GM13976 (cell line): Measurements from ENCODE around the gene ASCC1.
"Not testable (repeated sequence)": the region's sequence is repeated elsewhere in the genome, so short reads cannot be mapped to it uniquely, and the experiment has no call there.

Source experiments
- DNase-seq: peaks from one replicate; pipeline ENCODE4 v3.0.0; 2012; ENCODE audit warnings: low spot score
- in situ Hi-C: fragments of 300-500 bp; cut with MboI; formaldehyde crosslinking; loops from one replicate; pipeline ENCODE4 v1.12.0; 2022; ENCODE audit warnings: low sequenced_read_pairs, mixed read lengths, inconsistent platforms; ENCODE audit not compliant: unreplicated experiment
- TF ChIP-seq, protein P1 (sequence below): IDR thresholded peaks from 2 replicates; pipeline ENCODE4 v1.5.1; 2012; ENCODE audit warnings: borderline replicate concordance, mild to moderate bottlenecking; ENCODE audit not compliant: insufficient read depth; ENCODE audit errors: extremely low read depth, missing control alignments, control extremely low read depth

ASCC1 gene

DNA sequence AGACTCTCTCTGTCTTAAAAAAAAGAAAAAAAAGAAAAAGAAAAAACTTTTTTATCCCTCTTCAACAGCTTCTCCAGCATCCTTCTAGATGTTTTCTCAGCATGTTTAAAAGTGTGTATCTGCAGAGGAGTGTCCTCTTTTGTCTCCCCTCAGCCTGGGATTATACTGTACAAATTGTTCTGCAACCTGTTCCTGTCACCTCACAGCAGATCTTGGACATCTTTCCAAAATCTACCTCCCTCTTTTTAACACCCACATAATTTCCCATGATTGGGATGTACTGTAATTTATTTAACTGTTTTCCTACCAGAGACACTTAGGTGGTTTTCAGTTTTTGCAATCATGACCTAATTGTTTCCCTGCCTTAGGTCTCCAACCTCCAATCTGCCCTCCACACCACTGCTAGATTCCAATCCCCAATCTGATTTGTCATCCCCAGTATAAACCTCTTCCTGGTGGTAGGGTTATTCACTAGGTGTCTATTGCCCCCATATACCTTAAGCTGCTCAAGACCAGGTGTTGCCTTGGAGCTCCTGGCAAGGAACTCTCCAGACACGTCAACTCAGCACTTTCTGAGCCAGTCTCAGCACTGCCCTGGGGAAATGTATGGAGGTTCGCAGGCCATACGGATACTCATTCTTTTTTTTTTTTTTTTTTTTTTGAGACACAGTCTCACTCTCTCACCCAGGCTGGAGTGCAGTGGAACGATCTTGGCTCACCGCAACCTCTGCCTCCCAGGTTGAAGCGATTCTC, 40.1 kb upstream of the ASCC1 start:
- TF ChIP-seq, protein P1, sequence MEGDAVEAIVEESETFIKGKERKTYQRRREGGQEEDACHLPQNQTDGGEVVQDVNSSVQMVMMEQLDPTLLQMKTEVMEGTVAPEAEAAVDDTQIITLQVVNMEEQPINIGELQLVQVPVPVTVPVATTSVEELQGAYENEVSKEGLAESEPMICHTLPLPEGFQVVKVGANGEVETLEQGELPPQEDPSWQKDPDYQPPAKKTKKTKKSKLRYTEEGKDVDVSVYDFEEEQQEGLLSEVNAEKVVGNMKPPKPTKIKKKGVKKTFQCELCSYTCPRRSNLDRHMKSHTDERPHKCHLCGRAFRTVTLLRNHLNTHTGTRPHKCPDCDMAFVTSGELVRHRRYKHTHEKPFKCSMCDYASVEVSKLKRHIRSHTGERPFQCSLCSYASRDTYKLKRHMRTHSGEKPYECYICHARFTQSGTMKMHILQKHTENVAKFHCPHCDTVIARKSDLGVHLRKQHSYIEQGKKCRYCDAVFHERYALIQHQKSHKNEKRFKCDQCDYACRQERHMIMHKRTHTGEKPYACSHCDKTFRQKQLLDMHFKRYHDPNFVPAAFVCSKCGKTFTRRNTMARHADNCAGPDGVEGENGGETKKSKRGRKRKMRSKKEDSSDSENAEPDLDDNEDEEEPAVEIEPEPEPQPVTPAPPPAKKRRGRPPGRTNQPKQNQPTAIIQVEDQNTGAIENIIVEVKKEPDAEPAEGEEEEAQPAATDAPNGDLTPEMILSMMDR: no peak
- DNase-seq: no peak
- in situ Hi-C loops: no loop called here

DNA sequence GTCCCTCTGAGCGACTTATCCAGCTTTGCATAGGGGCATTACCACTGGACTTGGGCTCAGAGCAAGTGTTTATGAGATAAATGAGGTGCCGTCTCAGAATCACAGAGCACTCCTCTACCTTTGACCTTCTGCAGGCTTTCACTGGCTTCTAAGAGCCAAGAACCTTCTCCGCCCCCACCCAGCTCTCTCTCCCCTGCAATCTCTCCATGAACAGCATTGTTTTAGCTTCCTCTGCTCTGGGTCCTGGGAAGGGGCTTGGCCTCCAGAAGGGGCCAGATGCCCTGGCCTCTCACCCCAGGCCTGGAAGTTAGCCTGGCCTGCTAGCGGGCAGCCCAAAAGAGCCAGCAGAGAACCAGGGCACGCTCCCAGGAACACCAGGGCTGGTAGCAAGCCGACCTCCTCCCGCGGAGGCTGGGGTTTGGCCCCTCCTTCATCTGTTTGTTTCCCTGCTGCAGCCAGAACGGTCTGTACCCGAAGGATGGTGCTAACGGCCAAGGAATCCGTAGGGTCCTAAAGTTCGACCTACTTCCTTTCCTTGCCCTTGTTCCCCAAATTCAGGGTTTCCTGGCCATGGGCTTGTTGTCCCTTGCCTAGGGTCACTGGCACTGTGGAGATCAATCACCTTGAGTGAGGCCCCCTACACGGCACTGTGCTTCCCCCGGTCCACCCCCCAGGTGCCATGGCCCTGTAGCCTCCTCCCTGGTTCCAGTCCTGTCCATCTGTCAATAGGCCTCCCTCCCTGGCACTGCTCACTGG, 38.9 kb upstream of the ASCC1 start:
- TF ChIP-seq, protein P1: no peak
- in situ Hi-C loops: no loop called here
- DNase-seq: peak; percentile 54

DNA sequence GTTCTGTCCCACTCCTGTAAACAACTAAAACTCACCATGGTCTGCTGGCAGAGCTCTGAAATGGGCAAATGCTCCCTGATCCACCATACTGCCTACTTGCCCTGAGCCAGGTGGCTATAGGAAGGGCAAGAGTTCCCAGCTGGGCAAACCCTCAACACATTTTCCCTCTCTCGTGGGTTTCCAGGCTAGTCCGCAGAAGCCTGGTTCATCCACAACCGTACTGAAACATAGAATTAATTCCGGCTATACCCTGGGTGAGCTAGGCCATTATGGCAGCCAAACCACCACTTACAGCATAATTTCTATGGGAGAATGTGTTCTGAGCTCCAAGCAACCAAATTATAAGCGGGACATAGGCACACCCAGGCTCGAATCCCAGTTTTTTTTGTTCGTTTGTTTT, 37.5 kb upstream of the ASCC1 start:
- in situ Hi-C loops: no loop called here

DNA sequence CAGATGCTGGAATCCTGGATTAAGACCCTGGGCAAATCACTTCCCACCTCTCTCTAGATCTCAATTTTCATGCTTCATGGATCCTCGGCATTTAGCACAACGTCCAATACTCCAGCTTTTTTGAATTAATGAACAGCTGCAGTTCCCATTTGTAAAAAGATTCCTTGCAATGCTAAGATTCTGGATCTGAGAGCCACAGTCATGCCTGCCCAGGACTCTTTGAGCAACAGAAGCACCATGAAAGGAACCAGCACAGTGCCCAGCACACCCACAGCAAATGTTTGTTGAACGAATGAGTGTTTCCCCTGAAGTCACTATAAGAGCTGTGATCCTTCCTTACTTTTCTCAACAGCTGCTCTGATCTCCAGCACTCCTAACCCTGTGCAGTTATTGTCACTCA, 36.9 kb upstream of the ASCC1 start:
- TF ChIP-seq, protein P1: no peak
- no peak for DNase-seq
- in situ Hi-C loops: no loop called here

More for the DNA sequence above, 37.5 kb upstream of the ASCC1 start:
- TF ChIP-seq, protein P1: no peak
- no peak for DNase-seq

DNA sequence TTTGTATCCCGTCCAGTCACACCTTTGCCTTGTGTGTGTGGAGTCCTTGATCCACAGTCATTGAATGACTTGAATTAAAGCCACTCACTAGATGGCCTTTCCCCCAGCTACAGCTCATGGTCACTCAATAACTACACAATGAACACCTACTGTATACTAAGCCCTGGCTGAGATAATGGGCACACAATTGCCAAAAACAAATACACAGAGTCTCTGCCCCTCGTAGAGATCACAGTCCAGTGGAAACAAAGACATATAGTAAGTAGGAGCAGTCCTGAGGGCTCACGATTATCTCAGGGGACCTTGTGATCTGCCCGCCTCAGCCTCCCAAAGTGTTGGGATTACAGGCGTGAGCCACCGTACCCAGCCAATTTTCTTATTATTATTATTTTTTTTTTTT, 35.6 kb upstream of the ASCC1 start:
- in situ Hi-C loops: no loop called here
- TF ChIP-seq, protein P1: no peak
- DNase-seq: no peak

DNA sequence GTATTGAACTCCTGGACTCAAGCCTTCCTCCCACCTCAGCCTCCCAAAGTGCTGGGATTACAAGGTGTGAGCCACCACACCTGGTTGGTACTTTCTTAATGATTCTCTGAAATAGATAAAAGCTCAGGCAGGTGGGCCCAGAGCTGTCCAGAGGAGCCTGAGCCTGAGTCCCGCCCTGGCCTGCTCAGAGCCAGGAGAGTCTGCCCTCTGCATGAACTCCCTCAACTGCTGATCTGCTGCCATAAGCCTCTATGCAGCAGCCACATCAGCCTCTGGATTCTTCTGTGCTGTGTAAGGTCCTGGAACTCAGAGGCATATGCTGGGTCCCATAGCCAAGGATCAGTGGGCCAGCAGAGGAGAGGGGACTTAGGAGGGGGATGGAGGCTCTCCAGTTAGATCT, 34.6 kb upstream of the ASCC1 start:
- no peak for DNase-seq
- TF ChIP-seq, protein P1: no peak

DNA sequence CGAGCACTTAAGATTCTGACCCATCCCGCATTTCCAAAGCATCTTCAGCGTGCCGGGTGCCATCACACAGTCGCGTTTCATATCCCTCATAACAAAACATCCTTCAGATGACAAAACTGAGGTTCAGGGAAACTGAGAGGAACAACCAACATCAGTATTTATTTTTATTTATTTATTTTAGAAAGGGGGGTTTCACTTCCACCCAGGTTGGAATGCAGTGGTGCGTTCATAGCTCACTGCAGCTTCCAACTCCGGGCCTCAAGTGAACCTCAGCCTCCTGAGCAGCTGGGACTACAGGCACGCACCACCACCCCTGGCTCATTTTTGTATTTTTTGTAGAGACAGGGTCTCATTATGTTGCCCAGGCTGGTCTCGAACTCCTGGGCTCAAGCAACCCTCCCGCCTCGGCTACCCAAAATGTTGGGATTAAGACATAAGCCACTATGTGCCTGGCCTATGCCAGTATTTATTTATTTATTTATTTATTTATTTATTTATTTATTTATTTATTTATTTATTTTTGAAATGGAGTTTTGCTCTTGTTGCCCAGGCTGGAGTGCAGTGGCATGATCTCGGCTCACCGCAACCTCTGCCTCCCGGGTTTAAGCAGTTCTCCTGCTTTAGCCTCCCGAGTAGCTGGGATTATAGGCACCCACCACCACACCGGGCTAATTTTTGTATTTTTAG, 33.2 kb upstream of the ASCC1 start:
- in situ Hi-C loops, DNase-seq: not testable (repeated sequence)

More for the DNA sequence above, 34.6 kb upstream of the ASCC1 start:
- in situ Hi-C loops: no loop called here
